Endothelial cell of umbilical vein (primary cell): ENCODE results near the gene STX11. TPM values are rescaled to one million over a fixed set of nuclear protein-coding genes. Genes with fewer than 3 reads are reported as not detected.

Experiments used
- BruUV-seq: library from RNA; stranded (reverse); fragments of 400-500 nt; replicated peaks from 2 replicates; lab custom pipeline; 2021; lab: Mats Ljungman, UMichigan
- CTCF ChIA-PET: fragments of 300-600, 350-600 bp; sonication (Branson Sonifier 250); formaldehyde crosslinking; loops from one replicate; lab custom pipeline; 2021; ENCODE audit warnings: antibody characterized with exemption, inconsistent platforms; lab: Charles Lee
- POLR2A ChIA-PET: fragments of 300-600, 350-600 bp; sonication (Branson Sonifier 250); formaldehyde crosslinking; loops from one replicate; lab custom pipeline; 2021; ENCODE audit warnings: antibody characterized with exemption, inconsistent platforms; lab: Charles Lee
- DNase-seq: peaks from one replicate; pipeline ENCODE4 v3.0.0-alpha.2; 2011; ENCODE audit warnings: low read depth, low spot score
- FAIRE-seq: peaks from 2 replicates; lab custom pipeline; 2011; peaks lifted over from hg19 to GRCh38; lab: Jason Lieb, UNC
- H2AFZ ChIP-seq: 2 replicates; pipeline ENCODE4 v1.6.0; 2012; ENCODE audit warnings: low read depth, low read length, control low read depth, inconsistent platforms
- H3K27ac ChIP-seq: 2 replicates; pipeline ENCODE4 v1.5.1; 2011; ENCODE audit warnings: low read depth, mild to moderate bottlenecking, control low read depth, low read length, moderate library complexity; ENCODE audit not compliant: insufficient read depth
- H3K27me3 ChIP-seq, 2 experiments: 2 replicates each; pipeline versions ENCODE4 v1.6.0 to v1.6.1; 2011; ENCODE audit warnings: low read length in 2 of 2, mixed read lengths in 1 of 2; ENCODE audit not compliant: control insufficient read depth in 2 of 2, insufficient read depth in 2 of 2
- H3K36me3 ChIP-seq, 2 experiments: 2 replicates in 1 of 2; 3 replicates in 1 of 2; pipeline ENCODE4 v1.5.1; 2011; ENCODE audit warnings: low read length in 2 of 2, mild to moderate bottlenecking in 1 of 2, moderate library complexity in 1 of 2; ENCODE audit not compliant: control insufficient read depth in 2 of 2, insufficient read depth in 2 of 2; ENCODE audit errors: extremely low read depth in 1 of 2
- H3K4me1 ChIP-seq: 3 replicates; pipeline ENCODE4 v1.5.1; 2011; ENCODE audit warnings: mild to moderate bottlenecking, low read length; ENCODE audit not compliant: control insufficient read depth, insufficient read depth; ENCODE audit errors: extremely low read depth
- H3K4me2 ChIP-seq: 2 replicates; pipeline ENCODE4 v1.6.1; 2011; ENCODE audit warnings: low read length, control low read depth, mixed read lengths; ENCODE audit not compliant: insufficient read depth
- H3K4me3 ChIP-seq, 3 experiments: fragments of 200-600 bp in 1 of 3; sonication (generic), shearing (Covaris generic) in 1 of 3; replicated peaks in 1 of 3; 2 replicates each; pipeline ENCODE4 v1.5.1; 2011 to 2016; ENCODE audit warnings: control low read depth in 3 of 3, low read length in 3 of 3, mild to moderate bottlenecking in 2 of 3, inconsistent platforms in 1 of 3, low read depth in 1 of 3, moderate library complexity in 1 of 3; ENCODE audit not compliant: insufficient read depth in 1 of 3
- H3K79me2 ChIP-seq: 2 replicates; pipeline ENCODE4 v1.6.0; 2012; ENCODE audit warnings: low read length, inconsistent platforms; ENCODE audit not compliant: control insufficient read depth, insufficient read depth
- H3K9ac ChIP-seq: replicated peaks from 2 replicates; pipeline ENCODE3; 2011; ENCODE audit warnings: low read length, control low read depth; ENCODE audit not compliant: insufficient read depth; ENCODE audit errors: extremely low read depth
- H3K9me1 ChIP-seq: replicated peaks from 3 replicates; pipeline ENCODE4 v1.6.0; 2011; ENCODE audit warnings: mild to moderate bottlenecking, low read length; ENCODE audit not compliant: control insufficient read depth, insufficient read depth; ENCODE audit errors: extremely low read depth
- H3K9me3 ChIP-seq: replicated peaks from 2 replicates; pipeline ENCODE4 v1.5.1; 2012; ENCODE audit warnings: low read length, inconsistent platforms; ENCODE audit not compliant: control insufficient read depth, insufficient read depth
- H4K20me1 ChIP-seq: replicated peaks from 2 replicates; pipeline ENCODE3; 2011; ENCODE audit warnings: mild to moderate bottlenecking, low read length; ENCODE audit not compliant: control insufficient read depth, insufficient read depth; ENCODE audit errors: extremely low read depth
- EZH2 ChIP-seq: IDR thresholded peaks from 2 replicates; pipeline ENCODE4 v1.6.1; 2012; ENCODE audit warnings: borderline replicate concordance, low read depth, mild to moderate bottlenecking, moderate library complexity, low read length, inconsistent platforms; ENCODE audit not compliant: severe bottlenecking
- FOS ChIP-seq: IDR thresholded peaks from 2 replicates; pipeline ENCODE4 v1.6.1; 2011; ENCODE audit warnings: mild to moderate bottlenecking, low read length, moderate library complexity, borderline replicate concordance; ENCODE audit not compliant: insufficient read depth
- MYC ChIP-seq: IDR thresholded peaks from one replicate; pipeline ENCODE4 v1.6.1; 2011; ENCODE audit warnings: mild to moderate bottlenecking, low read depth, low read length
- POLR2A ChIP-seq: IDR thresholded peaks from 2 replicates; pipeline ENCODE4 v1.6.1; 2012; ENCODE audit warnings: low read depth, mild to moderate bottlenecking, control low read depth, low read length
- POLR2AphosphoS5 ChIP-seq: IDR thresholded peaks from 2 replicates; pipeline ENCODE4 v1.6.1; 2012; ENCODE audit warnings: low read depth, mild to moderate bottlenecking, control low read depth, low read length, moderate library complexity; ENCODE audit not compliant: insufficient read depth
- dilution Hi-C: fragments of 300-500 bp; cut with MboI; formaldehyde crosslinking; loops from one replicate; pipeline ENCODE4 v1.15.0; 2019; ENCODE audit warnings: low sequenced_read_pairs; ENCODE audit not compliant: extremely low pct_ligation_motif_present
- intact Hi-C: fragments of 100-400 bp; cut with micrococcal nuclease; formaldehyde crosslinking; loops from one replicate; pipeline ENCODE4 v1.10.0; 2022
- polyA plus RNA-seq, 4 experiments: library from polyadenylated mRNA; depleted of rRNA in 3 of 4; stranded (reverse) in 3 of 4; unstranded in 1 of 4; fragments of >200 nt; gene quantifications; 2 replicates each; pipeline versions ENCODE4 v1.2.1 to v1.2.3, GENCODE V29; 2011 to 2012; ENCODE audit warnings: missing spikeins in 1 of 4
- total RNA-seq: library from RNA; stranded (reverse); gene quantifications from 2 replicates; pipeline ENCODE4 v1.2.3, GENCODE V29; 2021
- TF ChIP-seq, protein P1 (sequence below), 2 donors: IDR thresholded peaks; 1 replicate in 1 of 2; 2 replicates in 1 of 2; pipeline ENCODE4 v1.5.1; 2011; ENCODE audit warnings: low read length in 2 of 2, mild to moderate bottlenecking in 2 of 2, moderate library complexity in 2 of 2, control low read depth in 1 of 2, inconsistent platforms in 1 of 2, low read depth in 1 of 2; ENCODE audit not compliant: insufficient read depth in 1 of 2; ENCODE audit errors: extremely low read depth in 1 of 2
- TF ChIP-seq, protein P2 (sequence below): IDR thresholded peaks from 2 replicates; pipeline ENCODE4 v1.6.1; 2011; ENCODE audit not compliant: insufficient read depth, insufficient read length

The STX11 gene
- total and polyA plus RNA-seq, 2 donors (not counting 3 experiments of a cell fraction or from before 2014, with no cell fraction given) = 4.7 to 8.9 TPM

DNA sequence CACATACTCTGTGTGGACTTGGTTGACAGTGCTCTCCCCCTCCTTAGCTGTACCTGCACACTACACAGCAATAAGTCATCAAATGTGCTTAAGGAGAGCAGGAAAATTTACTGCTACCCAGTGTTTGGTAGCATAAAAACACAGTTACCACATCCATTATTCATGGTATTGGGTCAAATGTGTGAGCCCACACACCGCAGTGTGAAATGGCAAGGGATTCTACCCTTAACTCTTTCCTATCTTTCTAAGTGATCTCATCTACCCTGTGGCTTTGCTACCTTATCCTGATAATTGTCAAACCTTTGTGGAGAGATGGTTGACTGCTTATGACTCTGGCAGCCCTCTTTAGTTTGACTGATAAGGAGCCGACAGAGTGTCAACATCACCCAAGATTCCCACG, 47.6 kb downstream of the STX11 start:
- FAIRE-seq = no peak
- no peak overlapping the region for H3K4me3 ChIP-seq
- no peak overlapping the region for H2AFZ ChIP-seq
- no peaks in the 10 kb centered on the region for H3K36me3 ChIP-seq
- H3K4me1 ChIP-seq = no peaks in the 10 kb centered on the region
- CTCF ChIA-PET = no interaction called here
- intact Hi-C loops (no loop called here), dilution Hi-C loops (no loop called here)
- no peaks in the 10 kb centered on the region for H3K9me3 ChIP-seq
- H3K9me1 ChIP-seq = no peaks in the 10 kb centered on the region
- H3K9ac ChIP-seq = no peak overlapping the region
- H3K4me2 ChIP-seq = no peak overlapping the region
- POLR2A ChIA-PET = no interaction called here
- DNase-seq = no peak
- H4K20me1 ChIP-seq = no peaks in the 10 kb centered on the region
- no peaks in the 10 kb centered on the region for H3K79me2 ChIP-seq
- no peak overlapping the region for H3K27ac ChIP-seq
- H3K27me3 ChIP-seq = no peaks in the 10 kb centered on the region
- TF ChIP-seq POLR2AphosphoS5 (no peak), POLR2A (no peak), FOS (no peak), MYC (no peak), EZH2 (no peak)
- TF ChIP-seq, protein P1, sequence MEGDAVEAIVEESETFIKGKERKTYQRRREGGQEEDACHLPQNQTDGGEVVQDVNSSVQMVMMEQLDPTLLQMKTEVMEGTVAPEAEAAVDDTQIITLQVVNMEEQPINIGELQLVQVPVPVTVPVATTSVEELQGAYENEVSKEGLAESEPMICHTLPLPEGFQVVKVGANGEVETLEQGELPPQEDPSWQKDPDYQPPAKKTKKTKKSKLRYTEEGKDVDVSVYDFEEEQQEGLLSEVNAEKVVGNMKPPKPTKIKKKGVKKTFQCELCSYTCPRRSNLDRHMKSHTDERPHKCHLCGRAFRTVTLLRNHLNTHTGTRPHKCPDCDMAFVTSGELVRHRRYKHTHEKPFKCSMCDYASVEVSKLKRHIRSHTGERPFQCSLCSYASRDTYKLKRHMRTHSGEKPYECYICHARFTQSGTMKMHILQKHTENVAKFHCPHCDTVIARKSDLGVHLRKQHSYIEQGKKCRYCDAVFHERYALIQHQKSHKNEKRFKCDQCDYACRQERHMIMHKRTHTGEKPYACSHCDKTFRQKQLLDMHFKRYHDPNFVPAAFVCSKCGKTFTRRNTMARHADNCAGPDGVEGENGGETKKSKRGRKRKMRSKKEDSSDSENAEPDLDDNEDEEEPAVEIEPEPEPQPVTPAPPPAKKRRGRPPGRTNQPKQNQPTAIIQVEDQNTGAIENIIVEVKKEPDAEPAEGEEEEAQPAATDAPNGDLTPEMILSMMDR (IDR thresholded peaks at IDR 0.05; ENCODE audit: extremely low read depth in 1 of 2, insufficient read depth in 1 of 2, low read depth in 1 of 2, low read length in 2 of 2) = no peak
- TF ChIP-seq, protein P2, sequence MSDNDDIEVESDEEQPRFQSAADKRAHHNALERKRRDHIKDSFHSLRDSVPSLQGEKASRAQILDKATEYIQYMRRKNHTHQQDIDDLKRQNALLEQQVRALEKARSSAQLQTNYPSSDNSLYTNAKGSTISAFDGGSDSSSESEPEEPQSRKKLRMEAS = no peak
- BruUV-seq = no TSS peak
